ENCODE measurements around the gene ABI3. TPM values are rescaled to one million over a fixed set of nuclear protein-coding genes. Genes with fewer than 3 reads are reported as not detected.

The ABI3 gene
- total RNA-seq, 1 donor from 2014 or later, result 0.42 TPM

GRCh38 chr17:49214676-49215360 is 4.3 kb downstream of the ABI3 start:
- H3K36me3 ChIP-seq (ENCODE audit: control insufficient read depth, insufficient read depth, low read length), result no peaks in the 10 kb centered on the region
- no peak overlapping the region for H3K4me3 ChIP-seq (ENCODE audit: low read depth, low read length)
- H3K27me3 ChIP-seq (ENCODE audit: control insufficient read depth, insufficient read depth, low read length), result peaks cover 13% of the 10 kb centered on the region
- no peak for TF ChIP-seq CTCF (IDR thresholded peaks at IDR 0.05; ENCODE audit: insufficient read depth, low read length, poor library complexity, severe bottlenecking)
- DNase-seq (ENCODE audit: low read depth), result no peak

- H3K36me3 ChIP-seq (ENCODE audit: control insufficient read depth, insufficient read depth, low read length), result no peaks in the 10 kb centered on the region
- no peak for TF ChIP-seq CTCF (IDR thresholded peaks at IDR 0.05; ENCODE audit: insufficient read depth, low read length, poor library complexity, severe bottlenecking)
- H3K27me3 ChIP-seq (ENCODE audit: control insufficient read depth, insufficient read depth, low read length), result peaks cover 16% of the 10 kb centered on the region
- H3K4me3 ChIP-seq (ENCODE audit: low read depth, low read length), result no peak overlapping the region
- no peak for DNase-seq (ENCODE audit: low read depth)
Measured at GRCh38 chr17:49216482-49216881, 6.0 kb downstream of the ABI3 start.

- H3K4me3 ChIP-seq (ENCODE audit: low read depth, low read length), result no peak overlapping the region
- no peak for TF ChIP-seq CTCF (IDR thresholded peaks at IDR 0.05; ENCODE audit: insufficient read depth, low read length, poor library complexity, severe bottlenecking)
- peaks cover 19% of the 10 kb centered on the region for H3K27me3 ChIP-seq (ENCODE audit: control insufficient read depth, insufficient read depth, low read length)
- DNase-seq (ENCODE audit: low read depth), result no peak
- H3K36me3 ChIP-seq (ENCODE audit: control insufficient read depth, insufficient read depth, low read length), result no peaks in the 10 kb centered on the region
Measured at GRCh38 chr17:49216953-49217650, 6.6 kb downstream of the ABI3 start.

- Histone ChIP-seq H3K27me3 (ENCODE audit: control insufficient read depth, insufficient read depth, low read length) (peaks cover 22% of the 10 kb centered on the region), H3K4me3 (ENCODE audit: low read depth, low read length) (no peak overlapping the region), H3K36me3 (ENCODE audit: control insufficient read depth, insufficient read depth, low read length) (no peaks in the 10 kb centered on the region)
- TF ChIP-seq CTCF (IDR thresholded peaks at IDR 0.05; ENCODE audit: insufficient read depth, low read length, poor library complexity, severe bottlenecking), result no peak
- DNase-seq (ENCODE audit: low read depth), result no peak
Measured at GRCh38 chr17:49217651-49218413, 7.3 kb downstream of the ABI3 start.

- Histone ChIP-seq H3K36me3 (ENCODE audit: control insufficient read depth, insufficient read depth, low read length) (no peaks in the 10 kb centered on the region), H3K27me3 (ENCODE audit: control insufficient read depth, insufficient read depth, low read length) (peaks cover 36% of the 10 kb centered on the region), H3K4me3 (ENCODE audit: low read depth, low read length) (no peak overlapping the region)
- DNase-seq (ENCODE audit: low read depth), result no peak
- TF ChIP-seq CTCF (IDR thresholded peaks at IDR 0.05; ENCODE audit: insufficient read depth, low read length, poor library complexity, severe bottlenecking), result peak; percentile 49
Measured at GRCh38 chr17:49218941-49219913, 8.7 kb downstream of the ABI3 start.
